Measurements from ENCODE around the gene MBD3L4.

MBD3L4 gene

DNA sequence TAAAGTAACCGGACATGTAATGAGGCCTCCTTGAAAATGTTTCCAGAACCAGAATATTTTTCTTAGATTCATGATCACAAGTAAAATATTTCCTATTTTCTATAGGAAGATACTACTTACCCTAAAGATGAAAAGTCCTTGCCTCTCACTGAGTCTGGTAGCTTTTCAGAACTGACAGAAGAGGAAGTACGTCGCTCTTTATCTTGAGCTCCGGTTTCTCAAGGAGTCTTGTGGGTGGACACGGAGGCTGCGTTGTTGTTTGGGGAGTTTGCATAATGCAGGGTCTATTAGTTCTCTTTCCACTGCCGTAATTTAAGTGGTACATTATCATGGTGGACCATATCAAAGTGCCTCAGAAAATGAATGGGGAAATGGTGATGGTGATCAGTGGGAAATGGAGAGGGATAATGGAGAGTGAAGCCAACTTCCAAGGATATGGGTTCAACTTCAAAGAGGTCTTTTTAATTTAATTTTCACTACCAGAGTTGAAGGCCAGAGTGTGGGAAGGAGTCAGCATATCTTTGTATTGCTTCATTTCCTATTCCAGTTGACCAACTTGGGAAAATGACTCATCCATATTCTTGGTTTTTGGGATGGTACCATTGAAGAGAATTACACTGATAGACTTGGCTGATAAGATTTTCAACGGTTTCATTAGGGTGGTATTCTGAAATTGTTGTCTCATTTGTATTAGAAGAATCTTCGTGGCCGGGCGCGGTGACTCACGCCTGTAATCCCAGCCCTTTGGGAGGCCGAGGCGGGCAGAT, 42.1 kb downstream of the MBD3L4 start:
- in situ Hi-C loops (cut with HindIII; ENCODE audit: low pct_ligation_motif_present, low sequenced_read_pairs) = no loop called here
- TF ChIP-seq CTCF (IDR thresholded peaks at IDR 0.05; ENCODE audit: low read depth, low read length, missing control alignments) = no peak
- no peak for DNase-seq
- Histone ChIP-seq H3K27ac (no peak overlapping the region), H3K27me3 (replicated peaks) (no peaks in the 10 kb centered on the region), H3K4me3 (ENCODE audit: low read depth, low read length) (no peak overlapping the region), H3K36me3 (replicated peaks) (no peaks in the 10 kb centered on the region)

DNA sequence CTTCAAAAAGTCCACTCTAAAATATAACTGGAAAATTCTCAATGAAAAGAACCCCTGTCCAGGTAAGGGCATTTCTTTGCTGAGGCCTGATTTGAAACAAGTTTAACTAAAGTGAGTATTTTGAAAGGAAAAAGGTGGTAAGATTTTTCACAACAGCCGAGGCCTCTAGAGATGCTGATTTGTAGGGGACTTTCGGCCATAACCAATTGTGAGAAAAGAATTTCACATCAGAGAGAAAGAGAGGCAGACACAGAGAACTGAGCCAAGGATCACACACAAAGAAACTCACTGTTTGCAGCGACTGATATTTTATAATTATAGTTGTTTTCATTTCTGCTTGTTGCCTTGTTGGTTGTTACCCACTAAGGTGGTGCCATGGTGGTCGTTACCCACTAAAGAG, 43.2 kb downstream of the MBD3L4 start:
- no peak overlapping the region for H3K27ac ChIP-seq
- no peak overlapping the region for H3K4me3 ChIP-seq (ENCODE audit: low read depth, low read length)
- no peaks in the 10 kb centered on the region for H3K27me3 ChIP-seq (replicated peaks)
- H3K36me3 ChIP-seq (replicated peaks) = no peaks in the 10 kb centered on the region
- in situ Hi-C loops (cut with HindIII; ENCODE audit: low pct_ligation_motif_present, low sequenced_read_pairs) = no loop called here
- DNase-seq = no peak
- no peak for TF ChIP-seq CTCF (IDR thresholded peaks at IDR 0.05; ENCODE audit: low read depth, low read length, missing control alignments)

DNA sequence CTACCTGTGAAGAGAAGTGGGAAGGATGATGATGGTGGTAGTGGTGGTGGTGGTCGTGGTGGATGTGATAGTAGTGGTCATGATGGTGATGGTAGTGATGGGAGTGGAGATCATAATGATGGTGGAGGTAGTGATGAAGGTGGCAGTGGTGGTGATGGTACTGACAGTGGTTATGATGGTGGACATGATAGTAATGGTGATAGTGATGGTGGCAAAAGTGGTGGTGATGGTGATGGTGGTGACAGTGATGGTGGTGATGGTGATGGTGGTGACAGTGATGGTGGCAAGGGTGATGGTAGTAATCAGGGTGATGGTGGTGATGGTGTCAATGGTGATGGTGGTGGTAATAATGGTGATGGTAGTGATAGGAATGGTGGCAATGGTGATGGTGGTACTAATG, 44.9 kb downstream of the MBD3L4 start:
- Histone ChIP-seq H3K4me3 (ENCODE audit: low read depth, low read length) (no peak overlapping the region), H3K27ac (no peak overlapping the region), H3K36me3 (replicated peaks) (no peaks in the 10 kb centered on the region), H3K27me3 (replicated peaks) (no peaks in the 10 kb centered on the region)
- in situ Hi-C loops (cut with HindIII; ENCODE audit: low pct_ligation_motif_present, low sequenced_read_pairs) = no loop called here
- no peak for TF ChIP-seq CTCF (IDR thresholded peaks at IDR 0.05; ENCODE audit: low read depth, low read length, missing control alignments)
- DNase-seq = no peak

DNA sequence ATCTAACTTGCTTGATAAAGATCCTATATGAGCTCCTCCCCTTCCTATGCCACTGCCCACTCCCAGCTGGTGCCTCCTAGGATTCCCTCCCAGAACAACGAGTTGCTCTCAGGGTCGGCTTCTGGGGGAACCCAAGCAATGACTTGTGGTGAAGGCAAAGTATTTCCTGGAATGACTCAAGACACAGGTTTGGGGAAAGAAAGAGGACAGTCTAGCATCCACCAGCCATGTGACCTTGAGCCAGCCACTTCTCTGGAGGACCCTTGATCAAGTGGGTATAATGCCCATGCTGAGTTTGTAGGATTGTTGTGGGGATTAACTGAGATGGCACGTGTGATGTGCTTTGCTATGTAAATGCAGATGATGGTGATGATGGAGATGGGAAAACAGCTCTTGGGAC, 51.7 kb downstream of the MBD3L4 start:
- no peak for TF ChIP-seq CTCF (IDR thresholded peaks at IDR 0.05; ENCODE audit: low read depth, low read length, missing control alignments)
- H3K4me3 ChIP-seq (ENCODE audit: low read depth, low read length) = no peak overlapping the region
- no peak for DNase-seq
- H3K27me3 ChIP-seq (replicated peaks) = no peaks in the 10 kb centered on the region
- no peak overlapping the region for H3K27ac ChIP-seq
- in situ Hi-C loops (cut with HindIII; ENCODE audit: low pct_ligation_motif_present, low sequenced_read_pairs) = no loop called here
- no peaks in the 10 kb centered on the region for H3K36me3 ChIP-seq (replicated peaks)

DNA sequence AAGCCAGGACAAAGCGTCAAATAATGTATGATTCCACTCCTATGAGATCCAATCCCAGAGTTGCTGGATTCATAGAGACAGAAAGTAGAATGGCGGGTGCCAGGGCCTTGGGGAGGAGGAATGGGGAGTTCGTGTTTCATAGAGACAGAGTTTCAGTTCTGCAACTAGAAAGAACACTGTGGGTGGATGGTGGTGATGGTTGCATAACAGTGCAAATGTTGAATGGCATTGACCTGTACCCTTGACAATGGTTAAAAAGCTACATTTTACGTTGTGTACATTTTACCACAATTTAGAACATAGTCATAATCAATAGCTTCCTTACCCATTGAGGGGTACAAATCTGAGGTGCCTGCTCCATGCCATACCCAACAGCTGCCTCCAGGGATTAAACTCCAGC, 52.1 kb downstream of the MBD3L4 start:
- Histone ChIP-seq H3K4me3 (ENCODE audit: low read depth, low read length) (no peak overlapping the region), H3K36me3 (replicated peaks) (no peaks in the 10 kb centered on the region), H3K27ac (no peak overlapping the region), H3K27me3 (replicated peaks) (no peaks in the 10 kb centered on the region)
- no peak for DNase-seq
- in situ Hi-C loops (cut with HindIII; ENCODE audit: low pct_ligation_motif_present, low sequenced_read_pairs) = no loop called here
- TF ChIP-seq CTCF (IDR thresholded peaks at IDR 0.05; ENCODE audit: low read depth, low read length, missing control alignments) = no peak
